K562 (cell line): ENCODE data around the gene MTCH2. TPM values are rescaled to one million over a fixed set of nuclear protein-coding genes. Genes with fewer than 3 reads are reported as not detected.

Source experiments
- BDP1 ChIP-seq: IDR thresholded peaks from 3 replicates; pipeline ENCODE4 v1.6.1; 2011; ENCODE audit not compliant: insufficient read length, insufficient read depth
- CC2D1A ChIP-seq: fragments of 450-650 bp; IDR thresholded peaks from 2 replicates; pipeline ENCODE4 v1.6.1; 2017; ENCODE audit warnings: mild to moderate bottlenecking
- CTCFL ChIP-seq: IDR thresholded peaks from 2 replicates; pipeline ENCODE4 v1.6.1; 2011; ENCODE audit warnings: borderline replicate concordance, low read depth, mild to moderate bottlenecking, moderate library complexity, low read length; ENCODE audit not compliant: insufficient read depth, poor library complexity, severe bottlenecking
- DLX4 ChIP-seq: fragments of 250-450 bp; sonication (Bioruptor Pico); IDR thresholded peaks from 2 replicates; pipeline ENCODE4 v1.6.1; 2021; ENCODE audit warnings: mild to moderate bottlenecking
- GABPB1 ChIP-seq: sonication (generic); formaldehyde crosslinking; IDR thresholded peaks from 2 replicates; pipeline ENCODE4 v1.8.0; 2022; ENCODE audit warnings: mild to moderate bottlenecking, missing genetic modification reagents
- GTF2B ChIP-seq: IDR thresholded peaks from 2 replicates; pipeline ENCODE4 v1.6.1; 2011; ENCODE audit not compliant: insufficient read length; ENCODE audit errors: extremely low read depth
- HMBOX1 ChIP-seq: sonication (generic); IDR thresholded peaks from 2 replicates; pipeline ENCODE4 v1.6.1; 2016
- MYBL2 ChIP-seq, 2 experiments: fragments of 450-650 bp in 1 of 2; sonication (generic) in 1 of 2; formaldehyde crosslinking in 1 of 2; IDR thresholded peaks; 2 replicates each; pipeline versions ENCODE4 v1.6.1 to v1.8.1; 2017 to 2022; ENCODE audit warnings: borderline replicate concordance in 1 of 2, inconsistent platforms in 1 of 2, low read depth in 1 of 2, mild to moderate bottlenecking in 1 of 2, missing genetic modification reagents in 1 of 2, moderate library complexity in 1 of 2
- NFATC3 ChIP-seq: fragments of 450-650 bp; IDR thresholded peaks from 2 replicates; pipeline ENCODE4 v1.6.1; 2017; ENCODE audit warnings: mild to moderate bottlenecking
- OTX1 ChIP-seq: fragments of 450-650 bp; formaldehyde crosslinking; IDR thresholded peaks from 2 replicates; pipeline ENCODE4 v1.4.0; 2022; ENCODE audit warnings: mild to moderate bottlenecking
- PURB ChIP-seq: sonication (generic); formaldehyde crosslinking; IDR thresholded peaks from 2 replicates; pipeline ENCODE4 v1.9.0; 2021; ENCODE audit warnings: low read depth, mild to moderate bottlenecking, missing genetic modification reagents
- RFX5 ChIP-seq: IDR thresholded peaks from 2 replicates; pipeline ENCODE4 v1.6.1; 2011; ENCODE audit warnings: low read depth, mild to moderate bottlenecking, improper control_type of control experiment, low read length
- RREB1 ChIP-seq: fragments of 250-450 bp; sonication (Bioruptor Pico); IDR thresholded peaks from 2 replicates; pipeline ENCODE4 v1.4.0; 2020
- SLC30A9 ChIP-seq: fragments of 250-450 bp; sonication (Bioruptor Pico); IDR thresholded peaks from 2 replicates; pipeline ENCODE4 v1.8.0; 2022; ENCODE audit warnings: mild to moderate bottlenecking, moderate library complexity
- polyA plus RNA-seq, 8 experiments: library from polyadenylated mRNA; depleted of rRNA in 4 of 8; stranded (reverse) in 5 of 8; unstranded in 3 of 8; fragments of >200 nt; fragmentation: Nextera tagmentation in 2 of 8; fragmentation: Illumina TruSeq in 1 of 8; extraction: Ambion mirVana in 2 of 8; extraction: Trizol in 1 of 8; gene quantifications; 2 replicates each; pipeline versions ENCODE4 v1.2.1 to v1.2.3, GENCODE V29; 2011 to 2014; ENCODE audit warnings: inconsistent platforms in 1 of 8, missing spikeins in 1 of 8
- total RNA-seq, 7 experiments: library from RNA; depleted of rRNA in 6 of 7; stranded (reverse); fragments of >200 nt in 6 of 7; fragmentation: Illumina TruSeq in 2 of 7; extraction: Trizol in 2 of 7; gene quantifications; 2 replicates each; pipeline versions ENCODE4 v1.2.1 to v1.2.3, GENCODE V29; 2011 to 2021; ENCODE audit warnings: low replicate concordance in 1 of 7

MTCH2 gene
- total and polyA plus RNA-seq, 9 of the 15 experiments (the other 6 are each of a cell fraction or from before 2014, with no cell fraction given): 95.4 to 620 (median 198) TPM

- TF ChIP-seq RREB1 (peak; percentile 90), CTCFL (no peak), GTF2B (no peak), NFATC3 (peak; percentile 94), DLX4 (no peak), OTX1 (CRISPR knock-in tag) (peak; percentile 85), MYBL2 (IDR thresholded peaks at IDR 0.05; ENCODE audit: low read depth) (0 out of 2 replicates have a peak, but pooled peaks have one; percentile 17), MYBL2 (CRISPR knock-in tag; IDR thresholded peaks at IDR 0.05; ENCODE audit: borderline replicate concordance) (no peak), HMBOX1 (no peak; the same call in 1 of the 2 replicates), SLC30A9 (CRISPR knock-in tag) (no peak), RFX5 (no peak), BDP1 (no peak), PURB (CRISPR knock-in tag) (no peak), GABPB1 (CRISPR knock-in tag) (peak; percentile 100), CC2D1A (peak; percentile 92)
These were observed 63.5 kb downstream of the MTCH2 start, which contains the start of the genes KBTBD4 and NDUFS3 (continued) for GRCh38 chr11:47578524-47579494.
